HEK293T (cell line): ENCODE results near the gene SLC9A9.

Experiments used
- FOXK2 ChIP-seq: fragments of 450-650 bp; IDR thresholded peaks from 2 replicates; pipeline ENCODE4 v1.6.1; 2016; ENCODE audit warnings: mild to moderate bottlenecking
- PKNOX1 ChIP-seq: fragments of 450-650 bp; IDR thresholded peaks from 2 replicates; pipeline ENCODE4 v1.6.1; 2016

- TF ChIP-seq FOXK2: no peak
- no peak for TF ChIP-seq PKNOX1
Measured at GRCh38 chr3:143603774-143604173, 244.5 kb downstream of the SLC9A9 start.
